Neutrophil (primary cell): ENCODE measurements around the gene CARD10.
"Not testable (repeated sequence)": the region's sequence is repeated elsewhere in the genome, so short reads cannot be mapped to it uniquely, and the experiment has no call there.

Experiments
- H3K27ac ChIP-seq: fragments of 200-600 bp; sonication (generic); 2 replicates; pipeline ENCODE4 v1.5.1; 2016; ENCODE audit warnings: mild to moderate bottlenecking, moderate library complexity
- H3K27me3 ChIP-seq: fragments of 200-600 bp; sonication (generic); 2 replicates; pipeline ENCODE4 v1.6.0; 2016; ENCODE audit warnings: mild to moderate bottlenecking
- H3K36me3 ChIP-seq: fragments of 200-600 bp; sonication (generic); 2 replicates; pipeline ENCODE4 v1.5.1; 2017
- H3K4me1 ChIP-seq, 2 experiments: fragments of 200-600 bp in 1 of 2; sonication (generic) in 1 of 2; 1 replicate in 1 of 2; 2 replicates in 1 of 2; pipeline versions ENCODE4 v1.5.1 to v1.6.1; 2013 to 2016; ENCODE audit warnings: low read depth in 1 of 2, low read length in 1 of 2, mild to moderate bottlenecking in 1 of 2, moderate library complexity in 1 of 2; ENCODE audit not compliant: control insufficient read depth in 1 of 2, insufficient read depth in 1 of 2
- H3K4me3 ChIP-seq, 2 experiments: fragments of 200-600 bp in 1 of 2; sonication (generic) in 1 of 2; 1 replicate in 1 of 2; 2 replicates in 1 of 2; pipeline ENCODE4 v1.5.1; 2013 to 2016; ENCODE audit warnings: low read depth in 1 of 2, low read length in 1 of 2, mild to moderate bottlenecking in 1 of 2, moderate library complexity in 1 of 2
- H3K9me3 ChIP-seq: fragments of 200-600 bp; sonication (generic); 2 replicates; pipeline ENCODE4 v1.5.1; 2016
- TF ChIP-seq, protein P1 (sequence below): fragments of 200-600 bp; sonication (generic); IDR thresholded peaks from 2 replicates; pipeline ENCODE4 v1.5.1; 2016; ENCODE audit warnings: antibody characterized with exemption

The CARD10 gene

GRCh38 chr22:37470087-37470445 lies 49.1 kb downstream of the CARD10 start:
- TF ChIP-seq, protein P1, sequence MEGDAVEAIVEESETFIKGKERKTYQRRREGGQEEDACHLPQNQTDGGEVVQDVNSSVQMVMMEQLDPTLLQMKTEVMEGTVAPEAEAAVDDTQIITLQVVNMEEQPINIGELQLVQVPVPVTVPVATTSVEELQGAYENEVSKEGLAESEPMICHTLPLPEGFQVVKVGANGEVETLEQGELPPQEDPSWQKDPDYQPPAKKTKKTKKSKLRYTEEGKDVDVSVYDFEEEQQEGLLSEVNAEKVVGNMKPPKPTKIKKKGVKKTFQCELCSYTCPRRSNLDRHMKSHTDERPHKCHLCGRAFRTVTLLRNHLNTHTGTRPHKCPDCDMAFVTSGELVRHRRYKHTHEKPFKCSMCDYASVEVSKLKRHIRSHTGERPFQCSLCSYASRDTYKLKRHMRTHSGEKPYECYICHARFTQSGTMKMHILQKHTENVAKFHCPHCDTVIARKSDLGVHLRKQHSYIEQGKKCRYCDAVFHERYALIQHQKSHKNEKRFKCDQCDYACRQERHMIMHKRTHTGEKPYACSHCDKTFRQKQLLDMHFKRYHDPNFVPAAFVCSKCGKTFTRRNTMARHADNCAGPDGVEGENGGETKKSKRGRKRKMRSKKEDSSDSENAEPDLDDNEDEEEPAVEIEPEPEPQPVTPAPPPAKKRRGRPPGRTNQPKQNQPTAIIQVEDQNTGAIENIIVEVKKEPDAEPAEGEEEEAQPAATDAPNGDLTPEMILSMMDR = no peak
- no peak overlapping the region for H3K4me3 ChIP-seq
- no peak overlapping the region for H3K27ac ChIP-seq
- peaks cover 80% of the 10 kb centered on the region for H3K36me3 ChIP-seq
- no peaks in the 10 kb centered on the region for H3K27me3 ChIP-seq
- H3K9me3 ChIP-seq = no peaks in the 10 kb centered on the region
- no peaks in the 10 kb centered on the region for H3K4me1 ChIP-seq

- H3K36me3 ChIP-seq = peaks cover 74% of the 10 kb centered on the region
- no peaks in the 10 kb centered on the region for H3K9me3 ChIP-seq
- H3K4me3 ChIP-seq = no peak overlapping the region
- H3K27ac ChIP-seq = no peak overlapping the region
- H3K4me1 ChIP-seq = no peaks in the 10 kb centered on the region
- H3K27me3 ChIP-seq = no peaks in the 10 kb centered on the region
- TF ChIP-seq, protein P1 = no peak
Observed at GRCh38 chr22:37469416-37470086, 49.7 kb downstream of the CARD10 start.

- not testable (repeated sequence) for H3K4me1 ChIP-seq, H3K9me3 ChIP-seq, H3K27ac ChIP-seq, H3K4me3 ChIP-seq, H3K27me3 ChIP-seq
- H3K36me3 ChIP-seq = peaks cover 61% of the 10 kb centered on the region
Observed at GRCh38 chr22:37468201-37468695, 51.0 kb downstream of the CARD10 start.

- TF ChIP-seq, protein P1 = no peak
- Histone ChIP-seq H3K4me1 (no peaks in the 10 kb centered on the region), H3K27ac (no peak overlapping the region), H3K27me3 (no peaks in the 10 kb centered on the region), H3K9me3 (no peaks in the 10 kb centered on the region), H3K36me3 (peaks cover 55% of the 10 kb centered on the region), H3K4me3 (no peak overlapping the region)
Observed at GRCh38 chr22:37467391-37467955, 51.7 kb downstream of the CARD10 start.

DNA sequence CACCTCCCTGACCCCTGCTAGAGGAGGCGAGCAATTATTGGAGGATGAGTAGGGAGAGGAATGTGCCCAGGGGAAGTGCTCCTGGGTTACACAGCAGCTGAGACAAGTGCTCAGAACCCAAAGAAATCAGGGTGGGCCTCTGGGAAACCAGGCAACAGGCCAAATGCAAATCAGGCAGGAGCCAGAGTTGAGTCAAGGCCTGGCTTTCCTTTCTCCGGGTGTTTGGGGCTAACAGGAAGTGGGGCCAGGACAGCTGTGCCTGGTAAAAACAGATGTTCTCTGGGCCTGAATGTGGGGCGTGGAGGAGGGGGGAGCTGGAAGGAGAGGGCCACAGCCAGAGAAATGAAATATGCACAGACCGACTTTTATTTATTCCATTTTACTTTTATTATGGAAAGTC lies 55.0 kb downstream of the CARD10 start:
- Histone ChIP-seq H3K9me3 (no peaks in the 10 kb centered on the region), H3K27me3 (no peaks in the 10 kb centered on the region), H3K4me3 (no peak overlapping the region), H3K27ac (no peak overlapping the region), H3K36me3 (peaks cover 26% of the 10 kb centered on the region), H3K4me1 (no peaks in the 10 kb centered on the region)
- TF ChIP-seq, protein P1 = no peak

DNA sequence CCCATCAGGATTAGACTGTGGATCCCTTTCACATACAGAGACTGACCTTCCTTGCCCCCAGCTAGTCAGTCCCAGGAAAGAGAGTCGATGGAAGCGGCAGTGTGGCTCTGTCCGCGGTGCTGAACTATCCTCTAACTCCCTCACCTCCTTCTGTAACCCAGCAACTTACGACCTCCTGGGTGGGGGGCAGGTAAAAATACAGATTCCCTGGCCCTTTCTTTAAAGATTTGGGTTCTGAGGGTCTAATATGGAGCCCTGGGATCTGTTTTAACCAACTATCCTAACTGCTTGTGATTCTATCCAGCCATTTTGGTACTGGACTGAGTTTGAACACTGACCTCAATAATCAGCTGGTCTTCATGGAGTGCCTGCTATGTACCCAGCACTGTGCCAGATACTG lies 56.2 kb downstream of the CARD10 start:
- H3K27me3 ChIP-seq = no peaks in the 10 kb centered on the region
- no peak overlapping the region for H3K4me3 ChIP-seq
- no peaks in the 10 kb centered on the region for H3K4me1 ChIP-seq
- H3K36me3 ChIP-seq = peaks cover 21% of the 10 kb centered on the region
- H3K27ac ChIP-seq = no peak overlapping the region
- H3K9me3 ChIP-seq = no peaks in the 10 kb centered on the region
- TF ChIP-seq, protein P1 = no peak
